Smooth muscle cell (in vitro differentiated cells): Measurements from ENCODE around the gene SEMA4G. TPM values are rescaled to one million over a fixed set of nuclear protein-coding genes. Genes with fewer than 3 reads are reported as not detected.

Experiments used
- DNase-seq: peaks from one replicate; lab custom pipeline; 2025; ENCODE audit not compliant: unreplicated experiment; lab: John Stamatoyannopoulos, UW
- H2AFZ ChIP-seq: fragments of 200-600 bp; sonication (generic); 2 replicates; pipeline ENCODE4 v1.6.0; 2016; ENCODE audit warnings: antibody characterized with exemption, low read depth, mild to moderate bottlenecking
- H3F3A ChIP-seq: fragments of 200-600 bp; sonication (generic); 2 replicates; pipeline ENCODE4 v1.6.0; 2017; ENCODE audit warnings: antibody characterized with exemption, low read depth
- H3K27ac ChIP-seq: fragments of 200-600 bp; sonication (generic); 2 replicates; pipeline ENCODE4 v1.5.1; 2016; ENCODE audit warnings: low read depth, mild to moderate bottlenecking
- H3K27me3 ChIP-seq: fragments of 200-600 bp; sonication (generic); 2 replicates; pipeline ENCODE4 v1.6.1; 2016; ENCODE audit warnings: low read depth, mild to moderate bottlenecking
- H3K36me3 ChIP-seq: fragments of 200-600 bp; sonication (generic); 2 replicates; pipeline ENCODE4 v1.5.1; 2016; ENCODE audit warnings: low read depth
- H3K4me1 ChIP-seq: fragments of 200-600 bp; sonication (generic); 2 replicates; pipeline ENCODE4 v1.5.1; 2016; ENCODE audit warnings: low read depth
- H3K4me2 ChIP-seq: fragments of 200-600 bp; sonication (generic); 2 replicates; pipeline ENCODE4 v1.6.0; 2016; ENCODE audit warnings: mild to moderate bottlenecking
- H3K4me3 ChIP-seq: fragments of 200-600 bp; sonication (generic); 2 replicates; pipeline ENCODE4 v1.5.1; 2016; ENCODE audit warnings: mild to moderate bottlenecking
- H3K79me2 ChIP-seq: fragments of 200-600 bp; sonication (generic); 2 replicates; pipeline ENCODE4 v1.6.0; 2016; ENCODE audit warnings: low read depth, mild to moderate bottlenecking
- H3K9ac ChIP-seq: fragments of 200-600 bp; sonication (generic); 2 replicates; pipeline ENCODE4 v1.6.0; 2016; ENCODE audit warnings: low read depth
- H3K9me3 ChIP-seq: fragments of 200-600 bp; sonication (generic); replicated peaks from 2 replicates; pipeline ENCODE4 v1.5.1; 2016; ENCODE audit warnings: low read depth
- H4K20me1 ChIP-seq: fragments of 200-600 bp; sonication (generic); 2 replicates; pipeline ENCODE4 v1.6.0; 2016; ENCODE audit warnings: low read depth
- CTCF ChIP-seq: fragments of 200-600 bp; sonication (generic); IDR thresholded peaks from 2 replicates; pipeline ENCODE4 v1.5.1; 2017; ENCODE audit warnings: borderline replicate concordance, mild to moderate bottlenecking, antibody characterized with exemption; ENCODE audit not compliant: insufficient read depth, poor library complexity, severe bottlenecking
- WGBS: methylation state at CpG from one replicate; pipeline ENCODE4 v1.1.7; 2016; ENCODE audit warnings: low lambda C conversion rate; 5-methylcytosine and 5-hydroxymethylcytosine counted together
- polyA plus RNA-seq: library from polyadenylated mRNA; unstranded; fragments of >200 nt; fragmentation: Nextera tagmentation; extraction: Ambion mirVana; gene quantifications from 2 replicates; pipeline ENCODE4 v1.2.1, GENCODE V29; 2016
- total RNA-seq: library from RNA; depleted of rRNA; stranded (reverse); fragments of >200 nt; gene quantifications from 2 replicates; pipeline ENCODE4 v1.2.3, GENCODE V29; 2014

SEMA4G gene
- total and polyA plus RNA-seq, 2 experiments from 2014 or later = 4.2 to 7.1 TPM

DNA sequence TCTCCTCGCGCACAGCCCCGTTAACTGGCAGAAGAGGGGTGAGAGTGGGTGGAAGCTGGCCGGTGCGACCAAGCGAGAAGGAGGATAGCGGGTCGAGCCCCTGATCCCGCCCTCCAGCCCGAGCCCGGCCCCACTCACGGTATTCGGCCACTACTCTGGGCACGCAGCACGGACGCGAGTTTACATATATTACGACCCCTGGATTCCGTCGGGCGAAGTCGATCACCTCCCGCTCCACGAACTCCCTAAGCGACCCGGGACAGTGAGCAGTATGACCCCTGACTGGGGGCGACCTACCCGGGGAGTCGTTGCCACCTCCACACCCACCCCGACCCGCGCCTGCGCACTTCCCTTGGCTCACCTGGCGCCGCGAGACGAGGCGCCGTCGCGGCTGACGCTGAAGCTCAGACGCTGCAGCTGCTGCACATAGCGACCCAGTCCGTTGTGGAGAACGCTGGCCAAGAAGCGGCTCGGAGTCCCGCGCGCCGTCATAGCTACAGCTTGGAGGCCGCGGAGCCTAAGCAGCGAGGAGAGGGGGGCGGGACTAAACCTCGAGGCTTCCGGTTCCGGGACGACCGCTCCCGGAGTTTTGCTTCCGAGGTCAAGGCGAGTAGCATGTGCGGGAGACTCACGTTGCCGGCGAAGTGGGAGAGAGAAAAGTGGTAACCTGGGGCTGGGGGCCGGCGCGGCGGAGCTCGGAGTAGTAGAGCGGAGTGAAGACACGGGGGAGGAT lies 17.8 kb downstream of the SEMA4G start, which contains the start of the genes MRPL43 and TWNK:
MRPL43 (minus strand) TSS at position 546 of the 733 bp plus-strand sequence; CDS start at position 492, 54 bp downstream.
TWNK (plus strand) TSS at position 592 of the 733 bp plus-strand sequence. CDS start 668 bp downstream, outside the sequence.
- DNase-seq = peak; percentile 46
- H3K9me3 ChIP-seq = no peaks in the 10 kb centered on the region
- 1% methylated on average over 75 of the region's 75 CpGs for whole genome bisulfite sequencing
- H3F3A ChIP-seq = no peaks in the 10 kb centered on the region
- no peaks in the 10 kb centered on the region for H3K36me3 ChIP-seq
- TF ChIP-seq CTCF = no peak
- peak within 1 kb of the TSS; percentile 65 for H3K27ac ChIP-seq
- H2AFZ ChIP-seq = peak within 1 kb of the TSS; percentile 99
- peaks cover 29% of the 10 kb centered on the region for H3K79me2 ChIP-seq
- H4K20me1 ChIP-seq = no peaks in the 10 kb centered on the region
- no peaks in the 10 kb centered on the region for H3K27me3 ChIP-seq
- peaks cover 9% of the 10 kb centered on the region for H3K4me1 ChIP-seq
- peak within 1 kb of the TSS; percentile 96 for H3K4me2 ChIP-seq
- H3K4me3 ChIP-seq = peak within 1 kb of the TSS; percentile 88
- peak within 1 kb of the TSS; percentile 60 for H3K9ac ChIP-seq

GRCh38 chr10:100987685-100988049 lies 18.4 kb downstream of the SEMA4G start:
- Histone ChIP-seq H3K4me2 (peak overlapping the region; percentile 96), H3K79me2 (peaks cover 29% of the 10 kb centered on the region), H3K4me3 (peak overlapping the region; percentile 88), H3K9ac (peak overlapping the region; percentile 60), H3K27ac (no peak overlapping the region), H3K36me3 (no peaks in the 10 kb centered on the region), H3K9me3 (no peaks in the 10 kb centered on the region), H3K4me1 (peaks cover 9% of the 10 kb centered on the region), H3K27me3 (no peaks in the 10 kb centered on the region), H3F3A (no peaks in the 10 kb centered on the region), H2AFZ (peak overlapping the region; percentile 99), H4K20me1 (no peaks in the 10 kb centered on the region)
- WGBS = under 1% methylated on average over 15 of the region's 15 CpGs
- no peak for TF ChIP-seq CTCF
- no peak for DNase-seq

GRCh38 chr10:100988166-100988565 lies 18.9 kb downstream of the SEMA4G start:
- H3K9me3 ChIP-seq = no peaks in the 10 kb centered on the region
- H3K9ac ChIP-seq = peak overlapping the region; percentile 60
- WGBS = 78% methylated on average over 10 of the region's 10 CpGs
- no peak overlapping the region for H2AFZ ChIP-seq
- H3F3A ChIP-seq = no peaks in the 10 kb centered on the region
- peaks cover 9% of the 10 kb centered on the region for H3K4me1 ChIP-seq
- H3K27me3 ChIP-seq = no peaks in the 10 kb centered on the region
- no peak overlapping the region for H3K27ac ChIP-seq
- TF ChIP-seq CTCF = no peak
- H3K4me2 ChIP-seq = peak overlapping the region; percentile 96
- peaks cover 29% of the 10 kb centered on the region for H3K79me2 ChIP-seq
- H4K20me1 ChIP-seq = no peaks in the 10 kb centered on the region
- H3K36me3 ChIP-seq = no peaks in the 10 kb centered on the region
- DNase-seq = no peak
- H3K4me3 ChIP-seq = peak overlapping the region; percentile 88
